ENCODE measurements around the gene CTSD. TPM values are rescaled to one million over a fixed set of nuclear protein-coding genes. Genes with fewer than 3 reads are reported as not detected.

The CTSD gene
- total and polyA plus RNA-seq, 2 experiments from 2014 or later = 67.1 to 251 TPM

DNA sequence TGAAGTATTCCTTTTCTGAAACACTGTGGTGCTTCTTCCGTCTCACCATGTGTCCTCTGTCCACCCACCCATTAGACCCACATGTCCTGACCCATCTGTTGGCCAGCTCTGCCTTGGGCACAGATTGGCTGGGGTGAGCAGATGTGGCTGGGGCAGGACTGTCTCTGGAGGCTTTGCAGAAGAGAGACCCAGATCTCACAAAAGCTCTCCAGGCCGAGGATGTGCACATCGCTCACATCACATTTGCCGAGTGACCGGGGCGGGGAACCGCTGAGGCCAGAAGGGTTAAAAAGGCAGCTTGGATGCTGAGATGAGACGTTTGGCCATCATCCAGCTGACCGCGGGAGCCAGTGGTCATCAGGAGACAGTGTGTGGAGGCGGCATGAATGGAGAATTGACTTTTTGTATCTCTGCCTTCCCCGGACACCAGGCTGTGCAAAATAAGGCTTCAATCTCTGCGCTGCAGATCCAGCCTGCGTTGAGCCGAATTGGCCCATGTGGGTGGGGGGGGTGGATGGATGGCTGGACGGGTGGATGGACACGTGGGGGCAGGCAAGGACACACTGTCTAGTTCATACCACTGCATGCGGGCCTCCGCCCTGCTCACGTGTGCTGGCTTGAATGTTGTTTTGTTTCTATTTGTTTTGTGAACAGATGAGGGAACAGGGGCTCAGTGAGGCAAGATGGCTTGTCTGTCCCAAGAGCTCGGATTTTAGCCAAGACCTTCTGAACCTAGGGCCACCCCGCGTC, 19.4 kb downstream of the CTSD start (continued):
- TF ChIP-seq, protein P1, sequence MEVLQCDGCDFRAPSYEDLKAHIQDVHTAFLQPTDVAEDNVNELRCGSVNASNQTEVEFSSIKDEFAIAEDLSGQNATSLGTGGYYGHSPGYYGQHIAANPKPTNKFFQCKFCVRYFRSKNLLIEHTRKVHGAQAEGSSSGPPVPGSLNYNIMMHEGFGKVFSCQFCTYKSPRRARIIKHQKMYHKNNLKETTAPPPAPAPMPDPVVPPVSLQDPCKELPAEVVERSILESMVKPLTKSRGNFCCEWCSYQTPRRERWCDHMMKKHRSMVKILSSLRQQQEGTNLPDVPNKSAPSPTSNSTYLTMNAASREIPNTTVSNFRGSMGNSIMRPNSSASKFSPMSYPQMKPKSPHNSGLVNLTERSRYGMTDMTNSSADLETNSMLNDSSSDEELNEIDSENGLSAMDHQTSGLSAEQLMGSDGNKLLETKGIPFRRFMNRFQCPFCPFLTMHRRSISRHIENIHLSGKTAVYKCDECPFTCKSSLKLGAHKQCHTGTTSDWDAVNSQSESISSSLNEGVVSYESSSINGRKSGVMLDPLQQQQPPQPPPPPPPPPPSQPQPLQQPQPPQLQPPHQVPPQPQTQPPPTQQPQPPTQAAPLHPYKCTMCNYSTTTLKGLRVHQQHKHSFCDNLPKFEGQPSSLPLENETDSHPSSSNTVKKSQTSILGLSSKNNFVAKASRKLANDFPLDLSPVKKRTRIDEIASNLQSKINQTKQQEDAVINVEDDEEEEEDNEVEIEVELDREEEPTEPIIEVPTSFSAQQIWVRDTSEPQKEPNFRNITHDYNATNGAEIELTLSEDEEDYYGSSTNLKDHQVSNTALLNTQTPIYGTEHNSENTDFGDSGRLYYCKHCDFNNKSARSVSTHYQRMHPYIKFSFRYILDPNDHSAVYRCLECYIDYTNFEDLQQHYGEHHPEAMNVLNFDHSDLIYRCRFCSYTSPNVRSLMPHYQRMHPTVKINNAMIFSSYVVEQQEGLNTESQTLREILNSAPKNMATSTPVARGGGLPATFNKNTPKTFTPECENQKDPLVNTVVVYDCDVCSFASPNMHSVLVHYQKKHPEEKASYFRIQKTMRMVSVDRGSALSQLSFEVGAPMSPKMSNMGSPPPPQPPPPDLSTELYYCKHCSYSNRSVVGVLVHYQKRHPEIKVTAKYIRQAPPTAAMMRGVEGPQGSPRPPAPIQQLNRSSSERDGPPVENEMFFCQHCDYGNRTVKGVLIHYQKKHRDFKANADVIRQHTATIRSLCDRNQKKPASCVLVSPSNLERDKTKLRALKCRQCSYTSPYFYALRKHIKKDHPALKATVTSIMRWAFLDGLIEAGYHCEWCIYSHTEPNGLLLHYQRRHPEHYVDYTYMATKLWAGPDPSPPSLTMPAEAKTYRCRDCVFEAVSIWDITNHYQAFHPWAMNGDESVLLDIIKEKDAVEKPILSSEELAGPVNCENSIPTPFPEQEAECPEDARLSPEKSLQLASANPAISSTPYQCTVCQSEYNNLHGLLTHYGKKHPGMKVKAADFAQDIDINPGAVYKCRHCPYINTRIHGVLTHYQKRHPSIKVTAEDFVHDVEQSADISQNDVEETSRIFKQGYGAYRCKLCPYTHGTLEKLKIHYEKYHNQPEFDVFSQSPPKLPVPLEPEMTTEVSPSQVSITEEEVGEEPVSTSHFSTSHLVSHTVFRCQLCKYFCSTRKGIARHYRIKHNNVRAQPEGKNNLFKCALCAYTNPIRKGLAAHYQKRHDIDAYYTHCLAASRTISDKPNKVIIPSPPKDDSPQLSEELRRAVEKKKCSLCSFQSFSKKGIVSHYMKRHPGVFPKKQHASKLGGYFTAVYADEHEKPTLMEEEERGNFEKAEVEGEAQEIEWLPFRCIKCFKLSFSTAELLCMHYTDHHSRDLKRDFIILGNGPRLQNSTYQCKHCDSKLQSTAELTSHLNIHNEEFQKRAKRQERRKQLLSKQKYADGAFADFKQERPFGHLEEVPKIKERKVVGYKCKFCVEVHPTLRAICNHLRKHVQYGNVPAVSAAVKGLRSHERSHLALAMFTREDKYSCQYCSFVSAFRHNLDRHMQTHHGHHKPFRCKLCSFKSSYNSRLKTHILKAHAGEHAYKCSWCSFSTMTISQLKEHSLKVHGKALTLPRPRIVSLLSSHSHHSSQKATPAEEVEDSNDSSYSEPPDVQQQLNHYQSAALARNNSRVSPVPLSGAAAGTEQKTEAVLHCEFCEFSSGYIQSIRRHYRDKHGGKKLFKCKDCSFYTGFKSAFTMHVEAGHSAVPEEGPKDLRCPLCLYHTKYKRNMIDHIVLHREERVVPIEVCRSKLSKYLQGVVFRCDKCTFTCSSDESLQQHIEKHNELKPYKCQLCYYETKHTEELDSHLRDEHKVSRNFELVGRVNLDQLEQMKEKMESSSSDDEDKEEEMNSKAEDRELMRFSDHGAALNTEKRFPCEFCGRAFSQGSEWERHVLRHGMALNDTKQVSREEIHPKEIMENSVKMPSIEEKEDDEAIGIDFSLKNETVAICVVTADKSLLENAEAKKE (CRISPR knock-in tag; IDR thresholded peaks at IDR 0.05) = no peak
- TF ChIP-seq EZH2 (IDR thresholded peaks at IDR 0.05; ENCODE audit: low read depth, unreplicated experiment) = no peak
- TF ChIP-seq ZNF114 (CRISPR knock-in tag; IDR thresholded peaks at IDR 0.05) = no peak
- TF ChIP-seq POLR2AphosphoS5 (IDR thresholded peaks at IDR 0.05; ENCODE audit: low read depth) = no peak
- TF ChIP-seq, protein P2, sequence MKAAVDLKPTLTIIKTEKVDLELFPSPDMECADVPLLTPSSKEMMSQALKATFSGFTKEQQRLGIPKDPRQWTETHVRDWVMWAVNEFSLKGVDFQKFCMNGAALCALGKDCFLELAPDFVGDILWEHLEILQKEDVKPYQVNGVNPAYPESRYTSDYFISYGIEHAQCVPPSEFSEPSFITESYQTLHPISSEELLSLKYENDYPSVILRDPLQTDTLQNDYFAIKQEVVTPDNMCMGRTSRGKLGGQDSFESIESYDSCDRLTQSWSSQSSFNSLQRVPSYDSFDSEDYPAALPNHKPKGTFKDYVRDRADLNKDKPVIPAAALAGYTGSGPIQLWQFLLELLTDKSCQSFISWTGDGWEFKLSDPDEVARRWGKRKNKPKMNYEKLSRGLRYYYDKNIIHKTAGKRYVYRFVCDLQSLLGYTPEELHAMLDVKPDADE (IDR thresholded peaks at IDR 0.05) = no peak

DNA sequence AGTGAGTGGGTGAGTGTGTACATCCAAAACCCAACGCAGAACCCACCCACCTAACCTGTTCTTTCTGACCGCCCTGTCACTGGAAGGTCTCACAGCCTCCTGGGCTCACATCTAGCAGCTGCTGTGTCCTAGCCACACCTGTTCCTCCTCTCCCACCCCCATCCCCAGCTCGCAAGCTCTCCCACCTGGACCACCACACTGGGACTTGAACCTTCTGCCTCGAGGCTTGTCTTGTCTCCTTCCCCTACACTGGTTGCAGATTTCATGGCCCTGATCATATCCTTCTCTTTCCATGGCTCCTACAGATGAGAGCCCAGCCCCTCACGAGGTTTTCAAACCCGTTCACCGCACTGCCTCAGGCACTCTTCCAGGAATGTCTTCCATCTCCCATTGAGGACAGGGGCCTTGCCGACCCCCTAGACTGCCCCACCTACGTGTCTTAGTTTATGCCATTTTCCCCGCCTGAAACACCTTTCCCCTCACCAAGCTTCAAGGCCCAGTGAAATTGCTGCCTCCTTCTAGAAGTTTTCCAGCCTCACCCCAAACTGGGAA, 20.1 kb downstream of the CTSD start:
- Histone ChIP-seq H3K36me3 (ENCODE audit: insufficient read depth) (no peaks in the 10 kb centered on the region), H3F3A (replicated peaks; ENCODE audit: low read depth) (peaks cover 9% of the 10 kb centered on the region; the same call in 1 of the 2 replicates), H3K4me1 (ENCODE audit: insufficient read depth) (no peaks in the 10 kb centered on the region), H4K20me1 (replicated peaks; ENCODE audit: insufficient read depth) (no peaks in the 10 kb centered on the region), H3K4me3 (no peak overlapping the region), H3K4me2 (no peak overlapping the region), H3K27me3 (ENCODE audit: insufficient read depth) (peaks cover 17% of the 10 kb centered on the region), H3K9me2 (ENCODE audit: insufficient read depth) (0 out of 2 replicates have a peak, but pooled peaks cover 6% of the 10 kb centered on the region), H3K79me2 (replicated peaks; ENCODE audit: insufficient read depth) (no peaks in the 10 kb centered on the region), H2AFZ (no peak overlapping the region), H3K27ac (ENCODE audit: low read depth) (no peak overlapping the region)
- Mint-ChIP-seq H3K4me3 (no peak overlapping the region), H3K27me3 (ENCODE audit: insufficient read depth, low read depth, poor library complexity) (peaks cover 30% of the 10 kb centered on the region), H3K36me3 (ENCODE audit: low read depth) (peaks cover 2% of the 10 kb centered on the region; the same call in 2 of the 3 replicates), H3K27ac (no peak overlapping the region), H3K4me1 (no peaks in the 10 kb centered on the region), H3K9me3 (peaks cover 9% of the 10 kb centered on the region)
- DNase-seq (ENCODE audit: low spot score) (no peak), ATAC-seq (no peak)
- TF ChIP-seq STAT1 (IDR thresholded peaks at IDR 0.05; ENCODE audit: unreplicated experiment) (no peak), POLR2AphosphoS5 (IDR thresholded peaks at IDR 0.05; ENCODE audit: low read depth) (no peak), ZNF331 (CRISPR knock-in tag; IDR thresholded peaks at IDR 0.05; ENCODE audit: low read depth) (no peak)
- TF ChIP-seq, protein P1 (CRISPR knock-in tag; IDR thresholded peaks at IDR 0.05) = no peak

Data from GM23338 (cell line).